Measurements from ENCODE around the gene TBC1D10B.
A peak's percentile ranks its signal among the peaks of the same experiment; 100 is the strongest.
"Not testable (repeated sequence)": the region's sequence is repeated elsewhere in the genome, so short reads cannot be mapped to it uniquely, and the experiment has no call there.

Gene TBC1D10B

GRCh38 chr16:30354423-30355143 is 15.7 kb downstream of the TBC1D10B start:
- no peak for DNase-seq (ENCODE audit: low spot score)

- DNase-seq (ENCODE audit: low spot score): no peak
Measured at GRCh38 chr16:30353438-30354129, 16.7 kb downstream of the TBC1D10B start.

- no peak for DNase-seq (ENCODE audit: low spot score)
Measured at GRCh38 chr16:30352488-30353401, 17.5 kb downstream of the TBC1D10B start.

GRCh38 chr16:30351586-30352419 is 18.5 kb downstream of the TBC1D10B start:
- peak; percentile 62 for DNase-seq (ENCODE audit: low spot score)

GRCh38 chr16:30351001-30351441 is 19.3 kb downstream of the TBC1D10B start:
- DNase-seq (ENCODE audit: low spot score): no peak

- DNase-seq (ENCODE audit: low spot score): no peak
Measured at GRCh38 chr16:30350134-30350871, 20.0 kb downstream of the TBC1D10B start.

GRCh38 chr16:30349675-30350074 is 20.6 kb downstream of the TBC1D10B start:
- no peak for DNase-seq (ENCODE audit: low spot score)

GRCh38 chr16:30348929-30349328 is 21.4 kb downstream of the TBC1D10B start:
- DNase-seq (ENCODE audit: low spot score): no peak

- no peak for DNase-seq (ENCODE audit: low spot score)
Measured at GRCh38 chr16:30348113-30348512, 22.2 kb downstream of the TBC1D10B start.

GRCh38 chr16:30346286-30346685 is 24.0 kb downstream of the TBC1D10B start:
- DNase-seq (ENCODE audit: low spot score): no peak

GRCh38 chr16:30343491-30343820 is 26.8 kb downstream of the TBC1D10B start:
- not testable (repeated sequence) for DNase-seq (ENCODE audit: low spot score)

- no peak for DNase-seq (ENCODE audit: low spot score)
Measured at GRCh38 chr16:30342751-30343490, 27.4 kb downstream of the TBC1D10B start.

- DNase-seq (ENCODE audit: low spot score): not testable (repeated sequence)
Measured at GRCh38 chr16:30341971-30342370, 28.3 kb downstream of the TBC1D10B start.

- DNase-seq (ENCODE audit: low spot score): no peak
Measured at GRCh38 chr16:30340621-30341020, 29.7 kb downstream of the TBC1D10B start.

- DNase-seq (ENCODE audit: low spot score): not testable (repeated sequence)
Measured at GRCh38 chr16:30338715-30339114, 31.6 kb downstream of the TBC1D10B start.

GRCh38 chr16:30337964-30338357 is 32.3 kb downstream of the TBC1D10B start:
- DNase-seq (ENCODE audit: low spot score): not testable (repeated sequence)

- DNase-seq (ENCODE audit: low spot score): no peak
Measured at GRCh38 chr16:30335598-30336474, 34.5 kb downstream of the TBC1D10B start.

GRCh38 chr16:30335028-30335597 is 35.2 kb downstream of the TBC1D10B start:
- peak; percentile 16 for DNase-seq (ENCODE audit: low spot score)

GRCh38 chr16:30334473-30334989 is 35.8 kb downstream of the TBC1D10B start:
- DNase-seq (ENCODE audit: low spot score): not testable (repeated sequence)
